Measurements from ENCODE around the gene KRTAP5-7. TPM values are rescaled to one million over a fixed set of nuclear protein-coding genes. Genes with fewer than 3 reads are reported as not detected.

KRTAP5-7 gene
- total RNA-seq, 1 donor from 2014 or later: not detected

DNA sequence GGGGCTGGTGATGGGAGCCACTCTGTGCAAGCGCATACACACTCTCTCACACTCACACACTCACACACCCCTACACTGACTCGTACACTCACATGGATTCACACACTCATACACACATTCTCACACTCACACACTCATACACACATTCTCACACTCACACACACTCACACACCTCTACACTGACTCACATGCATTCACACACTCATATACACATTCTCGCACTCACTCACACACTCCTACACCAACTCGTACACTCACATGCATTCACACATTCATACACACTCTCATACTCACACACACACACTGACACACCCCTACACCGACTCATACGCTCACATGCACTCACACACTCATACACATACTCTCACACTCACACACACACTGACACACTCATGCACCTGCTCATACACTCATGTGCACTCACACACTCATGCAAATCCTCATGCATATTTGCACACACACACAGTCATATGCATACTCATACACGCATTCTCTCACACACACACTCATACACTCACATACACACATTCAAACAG lies 50.5 kb downstream of the KRTAP5-7 start:
- TF ChIP-seq, protein P1, sequence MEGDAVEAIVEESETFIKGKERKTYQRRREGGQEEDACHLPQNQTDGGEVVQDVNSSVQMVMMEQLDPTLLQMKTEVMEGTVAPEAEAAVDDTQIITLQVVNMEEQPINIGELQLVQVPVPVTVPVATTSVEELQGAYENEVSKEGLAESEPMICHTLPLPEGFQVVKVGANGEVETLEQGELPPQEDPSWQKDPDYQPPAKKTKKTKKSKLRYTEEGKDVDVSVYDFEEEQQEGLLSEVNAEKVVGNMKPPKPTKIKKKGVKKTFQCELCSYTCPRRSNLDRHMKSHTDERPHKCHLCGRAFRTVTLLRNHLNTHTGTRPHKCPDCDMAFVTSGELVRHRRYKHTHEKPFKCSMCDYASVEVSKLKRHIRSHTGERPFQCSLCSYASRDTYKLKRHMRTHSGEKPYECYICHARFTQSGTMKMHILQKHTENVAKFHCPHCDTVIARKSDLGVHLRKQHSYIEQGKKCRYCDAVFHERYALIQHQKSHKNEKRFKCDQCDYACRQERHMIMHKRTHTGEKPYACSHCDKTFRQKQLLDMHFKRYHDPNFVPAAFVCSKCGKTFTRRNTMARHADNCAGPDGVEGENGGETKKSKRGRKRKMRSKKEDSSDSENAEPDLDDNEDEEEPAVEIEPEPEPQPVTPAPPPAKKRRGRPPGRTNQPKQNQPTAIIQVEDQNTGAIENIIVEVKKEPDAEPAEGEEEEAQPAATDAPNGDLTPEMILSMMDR (IDR thresholded peaks at IDR 0.05): no peak
- DNase-seq (no peak), ATAC-seq (no peak)
- H3K4me3 ChIP-seq: no peak overlapping the region
- H3K36me3 ChIP-seq: no peaks in the 10 kb centered on the region
- intact Hi-C loops (cut with DNase I): no loop called here
- no peaks in the 10 kb centered on the region for H3K4me1 ChIP-seq
- no peaks in the 10 kb centered on the region for H3K9me3 ChIP-seq
- peaks cover 3% of the 10 kb centered on the region for H3K27me3 ChIP-seq (ENCODE audit: low read depth)
- no peak overlapping the region for H3K27ac ChIP-seq

Other genes starting within 250 kb of the KRTAP5-7 start
- 64.2 TPM for gene DHCR7, start 78.9 kb upstream of the KRTAP5-7 start, total RNA-seq
- 95.0 TPM for gene NADSYN1, start 74.1 kb upstream of the KRTAP5-7 start, total RNA-seq
- gene KRTAP5-8, start 10.8 kb downstream of the KRTAP5-7 start, total RNA-seq: not detected
- gene KRTAP5-9, start 21.2 kb downstream of the KRTAP5-7 start, total RNA-seq: not detected
- gene KRTAP5-10, start 38.3 kb downstream of the KRTAP5-7 start, total RNA-seq: not detected
- gene KRTAP5-11, start 55.6 kb downstream of the KRTAP5-7 start, total RNA-seq: not detected